GM21528 (cell line): ENCODE data around the gene CAMK1D.
A peak's percentile ranks its signal among the peaks of the same experiment; 100 is the strongest.
"Not testable (repeated sequence)": the region's sequence is repeated elsewhere in the genome, so short reads cannot be mapped to it uniquely, and the experiment has no call there.

Source experiments
- ATAC-seq: cut with Tn5 transposase; IDR thresholded peaks from one replicate; pipeline ENCODE4 v1.9.1; 2021; ENCODE audit warnings: mild to moderate bottlenecking, moderate library complexity; ENCODE audit not compliant: unreplicated experiment, low FRiP score

CAMK1D gene

GRCh38 chr10:12540341-12540781 lies 191.0 kb downstream of the CAMK1D start:
- ATAC-seq = no peak

- ATAC-seq = no peak
Measured at GRCh38 chr10:12541446-12542067, 192.2 kb downstream of the CAMK1D start.

- no peak for ATAC-seq
Measured at GRCh38 chr10:12542133-12542670, 192.9 kb downstream of the CAMK1D start.

GRCh38 chr10:12543589-12543988 lies 194.2 kb downstream of the CAMK1D start:
- no peak for ATAC-seq

GRCh38 chr10:12546160-12546802 lies 196.9 kb downstream of the CAMK1D start:
- not testable (repeated sequence) for ATAC-seq

GRCh38 chr10:12547301-12547771 lies 198.0 kb downstream of the CAMK1D start:
- no peak for ATAC-seq

GRCh38 chr10:12549297-12549696 lies 199.9 kb downstream of the CAMK1D start:
- no peak for ATAC-seq

- ATAC-seq = no peak
Measured at GRCh38 chr10:12550994-12551393, 201.6 kb downstream of the CAMK1D start.

GRCh38 chr10:12556039-12556438 lies 206.7 kb downstream of the CAMK1D start:
- no peak for ATAC-seq

- no peak for ATAC-seq
Measured at GRCh38 chr10:12559578-12560178, 210.3 kb downstream of the CAMK1D start.

GRCh38 chr10:12561307-12561706 lies 212.0 kb downstream of the CAMK1D start:
- ATAC-seq = no peak

GRCh38 chr10:12561720-12562119 lies 212.4 kb downstream of the CAMK1D start:
- no peak for ATAC-seq

- no peak for ATAC-seq
Measured at GRCh38 chr10:12563489-12563888, 214.1 kb downstream of the CAMK1D start.

GRCh38 chr10:12564173-12564572 lies 214.8 kb downstream of the CAMK1D start:
- no peak for ATAC-seq

- ATAC-seq = no peak
Measured at GRCh38 chr10:12566161-12567115, 217.1 kb downstream of the CAMK1D start.

- no peak for ATAC-seq
Measured at GRCh38 chr10:12568391-12569009, 219.2 kb downstream of the CAMK1D start.

GRCh38 chr10:12572281-12572680 lies 222.9 kb downstream of the CAMK1D start:
- ATAC-seq = no peak

- no peak for ATAC-seq
Measured at GRCh38 chr10:12577610-12578009, 228.3 kb downstream of the CAMK1D start.

GRCh38 chr10:12579954-12580858 lies 230.9 kb downstream of the CAMK1D start:
- ATAC-seq = peak; percentile 57
